HG03066 (cell line): Measurements from ENCODE around the gene ZBTB42.

Source experiments
- ATAC-seq: cut with Tn5 transposase; IDR thresholded peaks from one replicate; pipeline ENCODE4 v1.9.1; 2021; ENCODE audit warnings: low read depth; ENCODE audit not compliant: unreplicated experiment

The ZBTB42 gene

GRCh38 chr14:104792945-104793702 lies 7.8 kb upstream of the ZBTB42 start:
- ATAC-seq = no peak

- no peak for ATAC-seq
These were observed 7.3 kb upstream of the ZBTB42 start for GRCh38 chr14:104793703-104793959.

- no peak for ATAC-seq
These were observed 6.8 kb upstream of the ZBTB42 start for GRCh38 chr14:104794099-104794498.

GRCh38 chr14:104794631-104794992 lies 6.3 kb upstream of the ZBTB42 start:
- ATAC-seq = no peak

GRCh38 chr14:104794993-104795780 lies 5.7 kb upstream of the ZBTB42 start, which contains the start of gene AKT1:
TSS of gene AKT1 (minus strand) at chr14:104795748. CDS start at chr14:104792643, 3,105 bp downstream.
- ATAC-seq = peak; percentile 27

GRCh38 chr14:104795781-104796686 lies 4.9 kb upstream of the ZBTB42 start:
- peak; percentile 25 for ATAC-seq

- ATAC-seq = no peak
These were observed 4.2 kb upstream of the ZBTB42 start for GRCh38 chr14:104796687-104797081.

GRCh38 chr14:104797115-104798044 lies 3.5 kb upstream of the ZBTB42 start:
- ATAC-seq = no peak

GRCh38 chr14:104798300-104799243 lies 2.3 kb upstream of the ZBTB42 start:
- ATAC-seq = no peak

- ATAC-seq = no peak
These were observed 1.5 kb upstream of the ZBTB42 start for GRCh38 chr14:104799244-104800014.

GRCh38 chr14:104800015-104800770 lies 708 bp upstream of the ZBTB42 start:
- ATAC-seq = peak; percentile 41

- ATAC-seq = no peak
These were observed 856 bp downstream of the ZBTB42 start for GRCh38 chr14:104801520-104802393.

- no peak for ATAC-seq
These were observed 1.7 kb downstream of the ZBTB42 start for GRCh38 chr14:104802394-104803184.

- no peak for ATAC-seq
These were observed 2.5 kb downstream of the ZBTB42 start for GRCh38 chr14:104803280-104803911.

GRCh38 chr14:104803912-104804410 lies 3.1 kb downstream of the ZBTB42 start:
- ATAC-seq = no peak
